Activated naive CD4-positive, alpha-beta T cell (primary cell): ENCODE data around the gene AMIGO2.

Experiments
- DNase-seq, 4 experiments: peaks; one replicate each; lab custom pipeline; 2025; lab: John Stamatoyannopoulos, UW

Gene AMIGO2

GRCh38 chr12:47098099-47098498 is 18.3 kb upstream of the AMIGO2 start:
- DNase-seq: no peak

- DNase-seq: no peak
Observed at GRCh38 chr12:47097276-47097896, 17.6 kb upstream of the AMIGO2 start.

GRCh38 chr12:47095446-47096236 is 15.9 kb upstream of the AMIGO2 start:
- no peak for DNase-seq

GRCh38 chr12:47094804-47095203 is 15.0 kb upstream of the AMIGO2 start:
- no peak for DNase-seq

GRCh38 chr12:47091009-47091408 is 11.2 kb upstream of the AMIGO2 start:
- no peak for DNase-seq

GRCh38 chr12:47088021-47088944 is 8.5 kb upstream of the AMIGO2 start:
- no peak for DNase-seq

GRCh38 chr12:47087088-47087688 is 7.4 kb upstream of the AMIGO2 start:
- no peak for DNase-seq

GRCh38 chr12:47085815-47086252 is 6.1 kb upstream of the AMIGO2 start:
- peak in 1 of 4 experiments; percentile 1 for DNase-seq

GRCh38 chr12:47084172-47084571 is 4.4 kb upstream of the AMIGO2 start:
- DNase-seq: no peak

GRCh38 chr12:47082796-47083621 is 3.2 kb upstream of the AMIGO2 start:
- DNase-seq: no peak

GRCh38 chr12:47082283-47082682 is 2.5 kb upstream of the AMIGO2 start:
- no peak for DNase-seq

- DNase-seq: peak in 3 of 4 experiments; percentile 3 to 12 (median 5)
Observed at GRCh38 chr12:47080725-47081502, 1.2 kb upstream of the AMIGO2 start.

GRCh38 chr12:47079981-47080724 is 394 bp upstream of the AMIGO2 start:
- DNase-seq: peak in 2 of 4 experiments; percentile 9 to 20

- DNase-seq: peak in 2 of 4 experiments; percentile 18 to 40
Observed at GRCh38 chr12:47078733-47079467, 859 bp downstream of the AMIGO2 start.

GRCh38 chr12:47078086-47078395 is 1.7 kb downstream of the AMIGO2 start:
- DNase-seq: no peak

- no peak for DNase-seq
Observed at GRCh38 chr12:47077206-47078085, 2.3 kb downstream of the AMIGO2 start.

- DNase-seq: no peak
Observed at GRCh38 chr12:47075192-47076084, 4.3 kb downstream of the AMIGO2 start.
